ENCODE data around the gene CEP152. TPM values are rescaled to one million over a fixed set of nuclear protein-coding genes. Genes with fewer than 3 reads are reported as not detected.
"Not testable (repeated sequence)": the region's sequence is repeated elsewhere in the genome, so short reads cannot be mapped to it uniquely, and the experiment has no call there.

CEP152 gene
- 26.2 and 29.2 TPM in 2 replicates for total RNA-seq

- DNase-seq (ENCODE audit: low spot score) = peak; percentile 99
- Mint-ChIP-seq H3K9me3 (no peaks in the 10 kb centered on the region), H3K27me3 (ENCODE audit: low read depth) (peaks cover 11% of the 10 kb centered on the region), H3K27ac (peak within 1 kb of the TSS; percentile 97), H3K36me3 (ENCODE audit: low read depth) (peaks cover 4% of the 10 kb centered on the region), H3K4me1 (ENCODE audit: low read depth) (peaks cover 31% of the 10 kb centered on the region), H3K4me3 (ENCODE audit: low read depth) (peak within 1 kb of the TSS; percentile 97)
- intact Hi-C loops (cut with micrococcal nuclease) = loop anchor here (2.0 to 10.0 kb wide), 4 partner anchors 67 to 476 kb away; partner anchors contain the start of genes COPS2, DUT and EID1
These were observed at the start of gene CEP152 for GRCh38 chr15:48810414-48811324. Gene CEP152 (minus strand): TSS chr15:48811069. CDS start chr15:48805649, 5,420 bp downstream.

DNA sequence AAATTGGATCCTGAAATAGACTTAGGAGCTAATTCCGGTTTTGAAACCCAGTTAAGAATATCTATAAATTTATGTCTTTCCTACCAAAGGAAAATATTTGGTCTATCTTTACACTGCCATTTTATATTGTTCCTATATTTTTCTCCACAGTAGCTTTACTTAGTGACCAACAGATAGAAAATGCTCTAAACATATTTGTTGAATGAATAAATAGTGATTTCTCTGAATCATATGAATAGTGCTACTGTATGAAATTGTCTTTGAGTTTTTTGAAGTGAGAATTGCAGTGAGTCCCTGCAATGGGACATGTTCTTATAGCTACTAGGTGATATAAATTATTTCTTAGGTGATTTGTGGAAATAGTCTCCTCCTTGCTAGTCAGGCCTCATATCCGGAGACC, 48.6 kb upstream of the CEP152 start:
- Mint-ChIP-seq H3K27ac (no peak overlapping the region), H3K36me3 (ENCODE audit: low read depth) (peaks cover 11% of the 10 kb centered on the region)
- intact Hi-C loops (cut with micrococcal nuclease) = no loop called here

DNA sequence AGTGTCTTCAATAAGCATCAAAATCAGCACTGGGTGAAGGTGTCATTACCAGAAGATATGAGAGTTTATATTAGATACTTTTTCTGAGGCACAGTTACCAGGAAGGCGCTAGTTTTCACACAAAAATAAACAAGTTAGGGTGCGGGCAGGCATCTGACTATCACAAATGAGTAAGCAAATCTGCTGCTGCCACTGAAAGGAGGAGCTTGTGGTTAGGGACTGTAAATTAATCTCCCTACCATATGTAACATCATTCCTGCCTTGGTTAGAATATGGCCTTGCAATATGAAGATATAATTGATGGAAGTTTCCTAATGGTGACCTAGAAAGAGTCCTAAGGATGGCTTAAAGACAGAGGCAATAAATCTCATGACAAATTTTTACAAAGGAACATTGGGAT, 47.5 kb upstream of the CEP152 start:
- Mint-ChIP-seq H3K27ac (no peak overlapping the region), H3K9me3 (no peaks in the 10 kb centered on the region), H3K4me3 (ENCODE audit: low read depth) (no peak overlapping the region), H3K27me3 (ENCODE audit: low read depth) (peaks cover 7% of the 10 kb centered on the region), H3K4me1 (ENCODE audit: low read depth) (peaks cover 19% of the 10 kb centered on the region), H3K36me3 (ENCODE audit: low read depth) (peaks cover 17% of the 10 kb centered on the region)
- no peak for DNase-seq (ENCODE audit: low spot score)
- intact Hi-C loops (cut with micrococcal nuclease) = no loop called here

More for the DNA sequence above, 48.6 kb upstream of the CEP152 start:
- Mint-ChIP-seq H3K4me3 (ENCODE audit: low read depth) (no peak overlapping the region), H3K9me3 (no peaks in the 10 kb centered on the region), H3K4me1 (ENCODE audit: low read depth) (peaks cover 19% of the 10 kb centered on the region), H3K27me3 (ENCODE audit: low read depth) (peaks cover 5% of the 10 kb centered on the region)
- DNase-seq (ENCODE audit: low spot score) = no peak

DNA sequence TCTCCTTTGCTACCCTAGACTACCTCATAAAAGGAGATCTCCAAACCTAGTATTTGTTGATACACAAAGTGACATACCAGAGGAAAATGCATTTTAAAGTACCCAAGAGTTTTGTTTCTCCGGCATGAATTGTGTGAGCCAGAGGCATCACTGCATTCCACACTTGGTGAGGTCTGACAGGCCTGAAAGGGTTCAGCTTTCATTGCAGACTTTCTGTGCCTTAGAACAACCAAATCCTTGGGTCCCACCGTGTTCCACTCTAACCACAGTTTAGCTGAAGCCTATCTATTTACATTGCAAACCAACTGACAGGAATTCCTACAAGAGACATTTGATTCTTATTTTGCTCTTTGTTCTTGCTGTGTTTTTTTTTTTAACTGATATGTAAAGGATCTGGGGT, 46.1 kb upstream of the CEP152 start:
- peaks cover 15% of the 10 kb centered on the region for H3K36me3 Mint-ChIP-seq (ENCODE audit: low read depth)
- intact Hi-C loops (cut with micrococcal nuclease) = no loop called here
- no peaks in the 10 kb centered on the region for H3K9me3 Mint-ChIP-seq
- H3K27ac Mint-ChIP-seq = no peak overlapping the region
- no peak overlapping the region for H3K4me3 Mint-ChIP-seq (ENCODE audit: low read depth)
- H3K4me1 Mint-ChIP-seq (ENCODE audit: low read depth) = peaks cover 11% of the 10 kb centered on the region
- DNase-seq (ENCODE audit: low spot score) = no peak
- H3K27me3 Mint-ChIP-seq (ENCODE audit: low read depth) = peaks cover 7% of the 10 kb centered on the region

DNA sequence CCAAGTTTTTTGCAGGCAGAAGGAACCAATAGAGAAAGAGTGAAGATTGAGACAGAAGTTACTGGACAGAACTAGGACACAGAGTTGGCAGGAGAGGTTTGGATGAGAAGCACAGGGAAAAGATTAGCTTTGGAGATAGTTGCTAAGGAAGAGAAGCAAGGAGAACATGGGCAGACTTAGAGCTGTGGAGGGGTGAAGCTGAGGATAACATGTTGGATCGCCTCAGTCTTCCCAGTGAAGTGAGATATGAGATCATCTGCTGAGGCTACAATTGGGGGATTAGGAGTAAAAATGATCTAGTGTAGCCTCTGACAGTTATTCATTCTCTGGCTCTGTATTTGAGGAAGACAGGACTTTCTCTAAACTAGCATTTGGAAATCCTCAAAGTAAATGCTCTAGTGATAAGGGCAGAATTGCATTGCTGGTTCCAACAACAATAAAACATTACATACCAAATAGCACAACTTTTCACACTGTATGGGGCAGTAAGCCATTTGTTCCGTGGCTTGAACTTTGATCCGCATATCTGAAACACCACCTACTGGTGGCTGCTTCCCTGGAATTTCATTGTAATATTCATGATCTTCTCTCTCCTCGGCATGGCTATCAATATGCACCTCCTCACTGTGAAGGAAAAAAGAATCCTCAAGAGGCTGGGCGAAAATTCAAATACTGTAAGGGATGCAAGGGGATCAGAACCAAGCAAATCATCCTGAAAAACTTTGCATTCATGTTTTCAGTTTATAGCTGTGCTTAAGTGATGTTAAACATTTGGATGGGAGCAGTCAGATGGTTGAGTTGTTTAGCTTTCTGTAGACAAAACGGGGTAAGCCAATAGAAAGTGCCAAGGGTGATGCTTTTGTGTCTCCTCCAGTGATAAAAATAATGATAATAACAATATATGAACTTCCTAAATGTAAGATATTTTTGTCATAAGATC, 44.9 kb upstream of the CEP152 start:
- peaks cover 19% of the 10 kb centered on the region for H3K36me3 Mint-ChIP-seq (ENCODE audit: low read depth)
- no peak overlapping the region for H3K27ac Mint-ChIP-seq
- H3K4me1 Mint-ChIP-seq (ENCODE audit: low read depth) = peaks cover 9% of the 10 kb centered on the region
- no peak overlapping the region for H3K4me3 Mint-ChIP-seq (ENCODE audit: low read depth)
- H3K27me3 Mint-ChIP-seq (ENCODE audit: low read depth) = peaks cover 7% of the 10 kb centered on the region
- no peak for DNase-seq (ENCODE audit: low spot score)
- H3K9me3 Mint-ChIP-seq = no peaks in the 10 kb centered on the region
- intact Hi-C loops (cut with micrococcal nuclease) = no loop called here

- H3K9me3 Mint-ChIP-seq; DNase-seq (ENCODE audit: low spot score); H3K27ac Mint-ChIP-seq; intact Hi-C loops (cut with micrococcal nuclease); H3K27me3 Mint-ChIP-seq (ENCODE audit: low read depth); H3K4me3 Mint-ChIP-seq (ENCODE audit: low read depth); H3K4me1 Mint-ChIP-seq (ENCODE audit: low read depth): not testable (repeated sequence)
- H3K36me3 Mint-ChIP-seq (ENCODE audit: low read depth) = peaks cover 20% of the 10 kb centered on the region
These were observed 43.6 kb upstream of the CEP152 start for GRCh38 chr15:48854434-48854833.

- Mint-ChIP-seq H3K4me3 (ENCODE audit: low read depth) (no peak overlapping the region), H3K4me1 (ENCODE audit: low read depth) (no peaks in the 10 kb centered on the region), H3K9me3 (no peaks in the 10 kb centered on the region), H3K27ac (no peak overlapping the region), H3K27me3 (ENCODE audit: low read depth) (peaks cover 5% of the 10 kb centered on the region), H3K36me3 (ENCODE audit: low read depth) (peaks cover 24% of the 10 kb centered on the region)
- no peak for DNase-seq (ENCODE audit: low spot score)
- intact Hi-C loops (cut with micrococcal nuclease) = no loop called here
These were observed 41.1 kb upstream of the CEP152 start for GRCh38 chr15:48851956-48852355.

DNA sequence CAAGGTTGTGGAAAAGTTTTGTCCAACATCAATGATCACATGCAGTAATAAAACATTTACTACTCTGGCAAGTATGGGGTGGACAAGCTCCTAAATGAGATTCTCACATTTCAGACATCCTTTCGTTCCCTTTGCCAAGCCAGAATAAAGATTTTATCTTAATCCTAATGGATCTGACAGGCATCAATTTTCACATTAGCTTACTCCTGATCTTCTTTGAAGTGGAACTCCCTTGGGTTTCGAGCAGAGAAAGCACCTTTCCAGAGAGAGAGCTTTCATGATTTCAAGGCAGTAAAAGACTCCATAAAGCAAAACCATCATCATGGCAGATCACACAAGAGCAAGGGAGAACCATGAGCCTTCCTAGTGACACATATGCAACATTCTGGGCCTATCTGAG, 39.8 kb upstream of the CEP152 start:
- no peaks in the 10 kb centered on the region for H3K9me3 Mint-ChIP-seq
- DNase-seq (ENCODE audit: low spot score) = no peak
- H3K36me3 Mint-ChIP-seq (ENCODE audit: low read depth) = peaks cover 24% of the 10 kb centered on the region
- intact Hi-C loops (cut with micrococcal nuclease) = no loop called here
- no peaks in the 10 kb centered on the region for H3K4me1 Mint-ChIP-seq (ENCODE audit: low read depth)
- H3K4me3 Mint-ChIP-seq (ENCODE audit: low read depth) = no peak overlapping the region
- peaks cover 5% of the 10 kb centered on the region for H3K27me3 Mint-ChIP-seq (ENCODE audit: low read depth)
- H3K27ac Mint-ChIP-seq = no peak overlapping the region

DNA sequence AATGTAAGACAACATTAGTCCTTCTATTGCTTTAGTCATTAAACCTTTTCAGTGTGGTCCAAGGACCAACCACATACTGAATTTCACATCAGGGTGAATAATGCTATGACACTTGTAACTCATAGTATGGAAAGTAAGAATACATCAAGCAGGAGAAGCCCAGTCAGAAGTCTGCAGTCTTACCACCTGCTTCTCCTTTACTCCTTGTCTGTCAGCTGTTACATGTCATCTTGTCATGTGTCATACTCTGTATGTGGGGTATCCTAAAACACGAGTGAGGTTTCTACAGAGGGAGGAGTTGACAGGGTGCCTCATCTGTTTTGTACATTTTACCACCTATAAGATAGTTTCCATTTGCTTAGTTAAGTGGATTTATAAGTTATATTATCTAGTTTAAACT, 34.3 kb upstream of the CEP152 start:
- Mint-ChIP-seq H3K27ac (no peak overlapping the region), H3K36me3 (ENCODE audit: low read depth) (peaks cover 5% of the 10 kb centered on the region), H3K4me1 (ENCODE audit: low read depth) (no peaks in the 10 kb centered on the region), H3K4me3 (ENCODE audit: low read depth) (no peak overlapping the region), H3K27me3 (ENCODE audit: low read depth) (no peaks in the 10 kb centered on the region), H3K9me3 (no peaks in the 10 kb centered on the region)
- intact Hi-C loops (cut with micrococcal nuclease) = no loop called here
- no peak for DNase-seq (ENCODE audit: low spot score)

GRCh38 chr15:48842501-48842900, 31.6 kb upstream of the CEP152 start:
- Mint-ChIP-seq H3K9me3 (no peaks in the 10 kb centered on the region), H3K36me3 (ENCODE audit: low read depth) (peaks cover 2% of the 10 kb centered on the region)

DNA sequence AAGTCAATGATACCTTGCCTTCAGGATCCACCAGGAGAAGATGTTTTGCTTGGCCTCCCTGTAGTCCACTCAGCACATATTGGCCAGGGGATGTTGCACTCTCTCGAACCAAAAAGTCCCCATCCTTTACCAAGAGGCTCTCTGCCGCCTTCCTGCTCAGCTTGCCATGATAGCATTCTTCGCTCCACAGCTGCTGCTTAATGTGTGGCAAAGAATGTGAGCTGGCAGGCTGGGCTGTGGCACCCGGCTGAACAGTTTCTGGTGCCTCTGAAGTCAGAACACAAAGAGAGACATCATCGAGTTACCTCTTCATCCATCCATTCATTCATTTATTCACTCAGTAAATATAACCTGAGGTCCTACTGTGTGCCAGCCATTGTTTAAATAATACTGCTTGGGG, 23.9 kb upstream of the CEP152 start:
- H3K36me3 Mint-ChIP-seq (ENCODE audit: low read depth) = peaks cover 18% of the 10 kb centered on the region
- no peak overlapping the region for H3K27ac Mint-ChIP-seq
- intact Hi-C loops (cut with micrococcal nuclease) = no loop called here
- H3K27me3 Mint-ChIP-seq (ENCODE audit: low read depth) = peaks cover 5% of the 10 kb centered on the region
- peaks cover 20% of the 10 kb centered on the region for H3K9me3 Mint-ChIP-seq
- H3K4me3 Mint-ChIP-seq (ENCODE audit: low read depth) = no peak overlapping the region
- DNase-seq (ENCODE audit: low spot score) = no peak
- no peaks in the 10 kb centered on the region for H3K4me1 Mint-ChIP-seq (ENCODE audit: low read depth)

More at GRCh38 chr15:48842501-48842900, 31.6 kb upstream of the CEP152 start:
- peaks cover 2% of the 10 kb centered on the region for H3K27me3 Mint-ChIP-seq (ENCODE audit: low read depth)
- H3K4me1 Mint-ChIP-seq (ENCODE audit: low read depth) = no peaks in the 10 kb centered on the region
- no peak overlapping the region for H3K4me3 Mint-ChIP-seq (ENCODE audit: low read depth)
- intact Hi-C loops (cut with micrococcal nuclease) = no loop called here
- H3K27ac Mint-ChIP-seq = no peak overlapping the region
- no peak for DNase-seq (ENCODE audit: low spot score)

- peaks cover 18% of the 10 kb centered on the region for H3K36me3 Mint-ChIP-seq (ENCODE audit: low read depth)
- H3K4me1 Mint-ChIP-seq (ENCODE audit: low read depth) = no peaks in the 10 kb centered on the region
- H3K27ac Mint-ChIP-seq = no peak overlapping the region
- H3K27me3 Mint-ChIP-seq (ENCODE audit: low read depth) = peaks cover 5% of the 10 kb centered on the region
- no peak overlapping the region for H3K4me3 Mint-ChIP-seq (ENCODE audit: low read depth)
- intact Hi-C loops (cut with micrococcal nuclease) = no loop called here
- no peak for DNase-seq (ENCODE audit: low spot score)
- H3K9me3 Mint-ChIP-seq = peaks cover 20% of the 10 kb centered on the region
These were observed 22.8 kb upstream of the CEP152 start for GRCh38 chr15:48833526-48834239.

Data from activated T-helper 2 cell treated with anti-CD3 and anti-CD28 coated beads, Interferon-gamma antibody, Interleukin-2, Interleukin-4, amounts not matched to agents 10 μg/mL and 5 μg/mL and 100 μg/mL, durations not matched to agents 14 hours and 24 hours and 36 hours (primary cell).